SU-DHL-6 (cell line): ENCODE data around the gene NKAIN1.

Source experiments
- H2AFZ ChIP-seq: fragments of 200-600 bp; sonication (generic); 2 replicates; pipeline ENCODE4 v1.6.1; 2014; ENCODE audit warnings: low read depth, mild to moderate bottlenecking, moderate library complexity, mixed read lengths, antibody characterized with exemption, low read length; ENCODE audit not compliant: severe bottlenecking
- H3F3A ChIP-seq: fragments of 200-600 bp; shearing (Covaris generic); 2 replicates; pipeline ENCODE4 v1.6.0; 2016; ENCODE audit warnings: antibody characterized with exemption, mild to moderate bottlenecking; ENCODE audit not compliant: insufficient read depth
- H3K27ac ChIP-seq: fragments of 200-600 bp; sonication (generic); 2 replicates; pipeline ENCODE4 v1.5.1; 2016; ENCODE audit warnings: low read depth, mild to moderate bottlenecking, low read length, moderate library complexity, mixed read lengths
- H3K27me3 ChIP-seq: fragments of 200-600 bp; sonication (generic), shearing (Covaris generic); 2 replicates; pipeline ENCODE4 v1.6.0; 2014; ENCODE audit warnings: mild to moderate bottlenecking, low read length
- H3K36me3 ChIP-seq: fragments of 200-600 bp; sonication (generic); 2 replicates; pipeline ENCODE4 v1.6.1; 2014; ENCODE audit warnings: mild to moderate bottlenecking, low read length, mixed read lengths
- H3K4me2 ChIP-seq: fragments of 300-600, 200-600 bp; shearing (Covaris generic), sonication (generic); 2 replicates; pipeline ENCODE4 v1.6.0; 2014; ENCODE audit warnings: low read length, low read depth, mild to moderate bottlenecking; ENCODE audit not compliant: poor library complexity, severe bottlenecking
- H3K4me3 ChIP-seq: fragments of 200-600 bp; sonication (generic); 2 replicates; pipeline ENCODE4 v1.5.1; 2014; ENCODE audit warnings: antibody characterized with exemption, low read length, mild to moderate bottlenecking, mixed read lengths; ENCODE audit not compliant: insufficient read depth, poor library complexity, severe bottlenecking
- H3K79me2 ChIP-seq: fragments of 200-600 bp; sonication (generic); 2 replicates; pipeline ENCODE4 v1.6.1; 2014; ENCODE audit warnings: mild to moderate bottlenecking, low read length, moderate library complexity; ENCODE audit not compliant: insufficient read depth
- H3K9ac ChIP-seq: fragments of 200-600 bp; sonication (generic); 2 replicates; pipeline ENCODE4 v1.7.0; 2014; ENCODE audit warnings: mild to moderate bottlenecking, low read length
- H3K9me2 ChIP-seq: fragments of 200-600 bp; sonication (generic); replicated peaks from 2 replicates; pipeline ENCODE4 v1.6.1; 2014; ENCODE audit warnings: low read length; ENCODE audit not compliant: insufficient read depth
- H3K9me3 ChIP-seq: fragments of 200-600 bp; sonication (generic); 2 replicates; pipeline ENCODE4 v1.6.1; 2014; ENCODE audit warnings: low read length, mixed read lengths; ENCODE audit not compliant: insufficient read depth
- H4K20me1 ChIP-seq: fragments of 200-600 bp; sonication (generic); 2 replicates; pipeline ENCODE4 v1.6.1; 2014; ENCODE audit warnings: low read depth, mild to moderate bottlenecking, antibody characterized with exemption, low read length, moderate library complexity, mixed read lengths
- CTCF ChIP-seq: fragments of 200-600 bp; sonication (generic); IDR thresholded peaks from one replicate; pipeline ENCODE4 v1.5.1; 2017; ENCODE audit warnings: antibody characterized with exemption, mild to moderate bottlenecking, low read length, moderate library complexity; ENCODE audit not compliant: insufficient read depth, poor library complexity, severe bottlenecking
- EZH2phosphoT487 ChIP-seq: fragments of 200-600 bp; sonication (generic), shearing (Covaris generic); conservative IDR thresholded peaks from 2 replicates; pipeline ENCODE4 v1.6.1; 2018; ENCODE audit warnings: mild to moderate bottlenecking, antibody characterized with exemption, low read length, moderate library complexity, mixed read lengths

The NKAIN1 gene

DNA sequence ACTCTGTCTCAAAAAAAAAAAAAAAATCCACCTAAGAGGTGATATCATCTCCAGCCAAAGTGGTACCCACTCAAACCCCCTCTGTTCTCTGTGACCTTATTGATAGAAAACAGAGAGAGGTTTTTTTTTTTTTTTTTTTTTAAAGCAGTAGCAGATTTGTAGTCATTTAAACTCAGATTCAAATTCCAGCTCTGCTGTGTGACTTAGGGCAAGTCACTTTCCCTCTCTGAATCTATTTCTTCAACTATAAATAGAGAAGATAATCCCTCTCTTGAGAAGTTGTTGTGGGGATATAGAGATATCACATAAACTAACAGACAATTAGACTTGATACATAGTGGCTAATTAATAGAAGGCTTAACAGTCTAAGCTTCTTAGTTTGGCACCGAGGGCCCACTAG, 48.4 kb downstream of the NKAIN1 start:
- H3K9me3 ChIP-seq = no peaks in the 10 kb centered on the region
- H3K27me3 ChIP-seq = no peaks in the 10 kb centered on the region
- no peak overlapping the region for H3K4me2 ChIP-seq
- no peaks in the 10 kb centered on the region for H3F3A ChIP-seq
- H3K4me3 ChIP-seq = no peak overlapping the region
- H3K79me2 ChIP-seq = no peaks in the 10 kb centered on the region
- H2AFZ ChIP-seq = no peak overlapping the region
- no peak for TF ChIP-seq EZH2phosphoT487
- TF ChIP-seq CTCF = no peak
- no peaks in the 10 kb centered on the region for H3K36me3 ChIP-seq
- no peaks in the 10 kb centered on the region for H4K20me1 ChIP-seq
- H3K27ac ChIP-seq = no peak overlapping the region
- H3K9me2 ChIP-seq = no peaks in the 10 kb centered on the region
- no peak overlapping the region for H3K9ac ChIP-seq

- no peak for TF ChIP-seq EZH2phosphoT487
- no peak for TF ChIP-seq CTCF
- Histone ChIP-seq H3F3A (no peaks in the 10 kb centered on the region), H2AFZ (no peak overlapping the region), H3K79me2 (no peaks in the 10 kb centered on the region), H3K4me2 (no peak overlapping the region), H3K9ac (no peak overlapping the region), H3K27ac (no peak overlapping the region), H4K20me1 (no peaks in the 10 kb centered on the region), H3K4me3 (no peak overlapping the region), H3K9me2 (no peaks in the 10 kb centered on the region), H3K36me3 (no peaks in the 10 kb centered on the region), H3K9me3 (no peaks in the 10 kb centered on the region), H3K27me3 (no peaks in the 10 kb centered on the region)
Measured at GRCh38 chr1:31189696-31190674, 49.7 kb downstream of the NKAIN1 start.

DNA sequence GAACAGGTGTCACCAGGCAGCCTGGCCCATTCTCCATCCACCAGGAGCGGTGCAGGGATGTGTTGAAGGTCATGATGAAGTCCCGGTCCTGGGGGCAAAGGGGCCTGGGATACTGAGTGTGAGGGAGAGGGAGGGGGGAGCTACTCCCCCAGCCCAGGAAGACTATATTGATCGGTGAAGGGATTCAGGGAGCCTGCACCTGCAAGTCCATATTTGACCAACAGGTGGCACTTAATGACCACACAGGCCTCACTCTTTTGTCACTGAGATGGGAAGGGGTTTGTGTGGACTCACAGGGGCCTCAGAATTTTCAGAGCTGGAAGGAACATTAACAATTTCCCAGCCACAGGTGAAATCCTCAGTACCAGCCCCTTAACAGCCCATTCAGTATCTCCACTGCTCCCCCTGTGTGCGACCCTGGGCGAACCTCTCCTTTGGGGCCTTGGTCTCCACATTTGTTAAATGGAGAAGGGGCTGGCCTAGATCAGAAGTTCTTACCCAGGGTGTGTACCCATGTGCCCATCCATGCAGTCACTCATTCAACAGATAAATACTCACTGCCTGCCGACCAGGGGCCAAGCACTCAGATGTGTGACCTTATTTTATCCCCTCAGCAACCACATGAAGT, 55.6 kb downstream of the NKAIN1 start:
- Histone ChIP-seq H3K9me2 (no peaks in the 10 kb centered on the region), H3F3A (no peaks in the 10 kb centered on the region), H3K9ac (no peak overlapping the region), H3K4me3 (no peak overlapping the region), H3K27ac (no peak overlapping the region), H4K20me1 (no peaks in the 10 kb centered on the region), H3K79me2 (no peaks in the 10 kb centered on the region), H3K27me3 (no peaks in the 10 kb centered on the region), H3K4me2 (no peak overlapping the region), H2AFZ (no peak overlapping the region), H3K36me3 (no peaks in the 10 kb centered on the region), H3K9me3 (no peaks in the 10 kb centered on the region)
- TF ChIP-seq CTCF (peak; percentile 69), EZH2phosphoT487 (no peak)
